SK-N-SH (cell line): ENCODE measurements around the gene MGRN1.

Experiments used
- CTCF ChIP-seq: fragments of 200-600 bp; sonication (generic); IDR thresholded peaks from 2 replicates; pipeline ENCODE4 v1.6.1; 2017; ENCODE audit warnings: antibody characterized with exemption, mild to moderate bottlenecking, moderate library complexity
- EZH2phosphoT487 ChIP-seq: fragments of 200-600 bp; sonication (generic); IDR thresholded peaks from 2 replicates; pipeline ENCODE4 v1.6.1; 2017; ENCODE audit warnings: low read depth, mixed run types, mild to moderate bottlenecking, antibody characterized with exemption, moderate library complexity, borderline replicate concordance

GRCh38 chr16:4679850-4680636 is 55.4 kb downstream of the MGRN1 start:
- TF ChIP-seq EZH2phosphoT487: no peak
- no peak for TF ChIP-seq CTCF
